SK-N-MC (cell line): Measurements from ENCODE around the gene LEUTX.

Source experiments
- DNase-seq: peaks from one replicate; pipeline ENCODE4 v3.0.0-alpha.2; 2011; ENCODE audit warnings: low read depth, low spot score
- H3K27ac ChIP-seq: fragments of 200-600 bp; sonication (generic); 2 replicates; pipeline ENCODE4 v1.5.1; 2016; ENCODE audit warnings: mixed run types
- H3K36me3 ChIP-seq: fragments of 200-600 bp; sonication (generic); 2 replicates; pipeline ENCODE4 v1.6.1; 2017; ENCODE audit warnings: antibody characterized with exemption, low read length, mixed read lengths; ENCODE audit not compliant: insufficient read depth
- H3K4me3 ChIP-seq: fragments of 200-600 bp; sonication (generic); 2 replicates; pipeline ENCODE4 v1.5.1; 2016
- H3K9ac ChIP-seq: fragments of 200-600 bp; sonication (generic); 2 replicates; pipeline ENCODE4 v1.8.0; 2017; ENCODE audit warnings: mixed run types, mixed read lengths; ENCODE audit not compliant: insufficient read length
- H3K9me3 ChIP-seq: fragments of 200-600 bp; sonication (generic); 2 replicates; pipeline ENCODE4 v1.6.1; 2017; ENCODE audit warnings: low read depth, mild to moderate bottlenecking, antibody characterized with exemption, low read length, moderate library complexity, mixed read lengths
- EZH2 ChIP-seq: fragments of 200-600 bp; sonication (generic); IDR thresholded peaks from one replicate; pipeline ENCODE4 v1.6.1; 2017; ENCODE audit warnings: antibody characterized with exemption
- FOXP2 ChIP-seq: optimal IDR thresholded peaks from 2 replicates; pipeline ENCODE3; 2011; ENCODE audit warnings: mild to moderate bottlenecking, moderate library complexity; ENCODE audit not compliant: insufficient read depth; ENCODE audit errors: extremely low read length, control extremely low read depth
- POLR2AphosphoS5 ChIP-seq: IDR thresholded peaks from 2 replicates; pipeline ENCODE4 v1.6.1; 2012; ENCODE audit warnings: mild to moderate bottlenecking, low read depth, low read length, borderline replicate concordance

Gene LEUTX

DNA sequence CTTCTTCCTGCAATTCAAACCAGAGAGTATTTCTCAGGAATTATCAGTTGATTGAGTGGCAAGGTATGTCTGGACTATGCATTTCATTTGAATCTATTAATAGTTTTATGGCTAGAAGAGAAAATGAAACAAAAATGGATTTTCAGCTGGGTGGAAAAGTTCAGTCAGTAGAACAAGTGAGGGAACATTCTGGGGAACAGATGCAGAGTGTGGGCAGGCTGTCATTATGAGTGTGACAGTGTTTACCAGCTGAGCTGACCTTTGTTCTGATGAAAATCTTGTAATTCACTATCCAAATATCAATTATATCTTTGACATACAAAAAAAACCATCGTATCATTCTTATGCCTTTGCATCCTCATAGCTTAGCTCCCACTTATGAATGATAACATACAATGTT is 38.3 kb upstream of the LEUTX start:
- Histone ChIP-seq H3K4me3 (no peak overlapping the region), H3K27ac (no peak overlapping the region), H3K9me3 (no peaks in the 10 kb centered on the region), H3K9ac (no peak overlapping the region), H3K36me3 (no peaks in the 10 kb centered on the region)
- DNase-seq = no peak
- TF ChIP-seq EZH2 = no peak
- TF ChIP-seq POLR2AphosphoS5 = no peak
- TF ChIP-seq FOXP2 = no peak

DNA sequence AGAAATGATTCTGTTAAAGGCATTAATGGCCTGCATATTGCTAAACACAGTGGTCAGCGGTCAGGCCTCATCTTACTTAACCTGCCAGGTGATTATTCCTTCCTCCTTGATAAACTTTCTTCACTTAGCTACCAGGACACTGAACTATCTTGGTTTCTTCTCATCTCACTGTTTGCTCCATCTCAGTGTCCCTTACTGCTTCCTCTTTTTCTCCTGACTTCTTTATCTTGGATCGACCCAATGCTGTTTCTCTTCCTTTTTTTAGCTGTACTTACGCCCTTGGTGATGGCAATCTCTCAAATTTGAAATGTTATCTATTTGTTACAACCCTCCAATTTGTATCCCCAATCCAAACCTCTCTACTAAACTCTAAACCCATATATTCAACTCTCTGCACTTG is 33.0 kb upstream of the LEUTX start:
- no peak for DNase-seq

DNA sequence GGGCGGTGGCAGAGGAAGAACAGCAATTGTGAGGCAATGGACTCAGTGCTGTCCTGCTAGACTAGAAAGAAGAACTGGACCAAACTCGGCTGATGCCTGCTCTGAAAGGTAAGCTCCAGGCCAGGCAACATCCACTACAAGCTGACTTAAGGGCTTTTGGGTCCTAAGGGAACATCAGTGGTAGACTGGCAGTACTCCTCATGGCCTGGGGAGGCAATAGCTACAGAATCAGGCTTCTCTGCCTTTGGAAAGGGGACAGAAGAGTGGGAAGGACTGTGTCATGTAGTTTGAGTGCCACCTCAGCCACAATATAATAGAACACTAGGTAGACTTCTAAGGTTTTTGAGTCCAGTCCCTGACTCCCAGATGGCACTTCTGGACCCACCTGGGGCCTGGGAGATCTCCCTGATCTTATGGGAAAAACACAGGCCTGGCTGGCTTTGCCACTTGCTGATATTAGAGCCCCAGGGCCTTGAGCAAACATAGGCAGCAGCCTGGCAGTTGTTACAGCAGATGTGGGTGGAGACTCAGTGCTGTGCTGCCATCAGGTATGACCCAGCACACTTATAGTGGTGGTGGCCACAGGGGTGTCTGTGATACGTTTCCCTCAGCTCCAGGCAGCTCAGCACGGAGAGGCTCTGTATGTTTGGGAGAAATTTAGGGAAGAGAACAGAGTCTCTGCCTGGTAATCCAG is 31.7 kb upstream of the LEUTX start:
- Histone ChIP-seq H3K36me3 (no peaks in the 10 kb centered on the region), H3K27ac (no peak overlapping the region), H3K9ac (no peak overlapping the region), H3K9me3 (no peaks in the 10 kb centered on the region), H3K4me3 (no peak overlapping the region)
- no peak for DNase-seq
- TF ChIP-seq POLR2AphosphoS5 (no peak), EZH2 (no peak), FOXP2 (no peak)

More for the DNA sequence above, 33.0 kb upstream of the LEUTX start:
- TF ChIP-seq FOXP2 (no peak), POLR2AphosphoS5 (no peak), EZH2 (no peak)
- Histone ChIP-seq H3K36me3 (no peaks in the 10 kb centered on the region), H3K9me3 (no peaks in the 10 kb centered on the region), H3K9ac (no peak overlapping the region), H3K27ac (no peak overlapping the region), H3K4me3 (no peak overlapping the region)

DNA sequence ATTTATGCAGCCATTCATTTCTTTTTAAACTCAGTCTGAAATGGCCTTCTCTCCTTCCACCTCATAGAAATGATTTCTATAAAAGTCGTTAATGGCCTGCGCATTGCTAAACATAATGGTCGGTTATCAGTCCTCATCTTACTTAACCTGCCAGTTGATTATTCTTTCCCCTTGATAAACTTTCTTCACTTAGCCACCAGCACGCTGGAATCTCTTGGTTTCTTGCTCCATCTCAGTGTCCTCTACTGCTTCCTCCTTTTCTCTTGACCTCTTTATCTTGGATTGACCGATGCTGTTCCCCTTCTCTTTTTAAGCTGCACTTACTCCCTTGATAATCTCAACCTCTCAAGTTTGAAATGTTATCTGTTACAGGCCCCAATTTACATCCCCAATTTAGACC is 28.7 kb upstream of the LEUTX start:
- DNase-seq = no peak
- TF ChIP-seq EZH2 = no peak
- TF ChIP-seq POLR2AphosphoS5 = no peak
- no peak for TF ChIP-seq FOXP2

DNA sequence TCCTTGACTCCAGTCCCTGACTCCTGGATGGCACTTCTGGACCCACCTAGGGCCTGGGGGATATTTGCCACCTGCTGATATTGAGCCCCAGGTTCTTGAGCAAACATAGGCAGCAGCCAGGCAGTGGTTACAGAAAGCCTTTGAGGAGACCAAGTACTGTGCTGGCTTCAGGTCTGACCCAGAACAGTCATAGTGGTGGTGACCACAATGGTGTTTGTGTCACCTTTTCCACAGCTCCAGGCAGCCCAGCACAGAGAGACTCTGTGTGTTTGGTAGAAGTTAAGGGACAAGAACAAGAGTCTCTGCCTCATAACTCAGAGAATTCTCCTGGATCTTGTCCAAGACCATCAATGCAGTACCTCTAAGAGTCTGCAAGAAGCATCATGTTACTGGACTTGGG is 26.3 kb upstream of the LEUTX start:
- no peak overlapping the region for H3K4me3 ChIP-seq
- H3K36me3 ChIP-seq = no peaks in the 10 kb centered on the region
- no peak overlapping the region for H3K27ac ChIP-seq
- H3K9me3 ChIP-seq = no peaks in the 10 kb centered on the region
- TF ChIP-seq POLR2AphosphoS5 (no peak), FOXP2 (no peak)
- no peak overlapping the region for H3K9ac ChIP-seq
- DNase-seq = no peak

More for the DNA sequence above, 28.7 kb upstream of the LEUTX start:
- Histone ChIP-seq H3K9ac (no peak overlapping the region), H3K36me3 (no peaks in the 10 kb centered on the region), H3K27ac (no peak overlapping the region), H3K9me3 (no peaks in the 10 kb centered on the region), H3K4me3 (no peak overlapping the region)

DNA sequence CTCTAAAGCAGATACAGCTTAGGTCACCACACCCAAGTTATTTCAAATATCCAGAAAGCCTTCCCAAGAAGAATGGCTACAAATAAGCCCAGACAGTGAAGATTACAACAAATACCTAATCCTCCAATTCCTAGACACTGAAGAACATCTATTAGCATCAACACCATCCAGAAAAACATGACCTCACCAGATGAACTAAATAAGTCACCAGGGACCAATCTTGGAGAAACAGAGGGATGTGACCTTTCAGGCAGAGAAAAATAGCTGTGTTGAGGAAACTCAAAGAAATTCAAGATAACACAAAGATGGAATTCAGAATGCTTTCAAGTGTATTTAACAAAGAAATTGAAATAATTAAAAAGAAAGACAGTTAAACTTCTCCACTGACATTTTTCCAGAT is 25.9 kb upstream of the LEUTX start:
- H3K4me3 ChIP-seq = no peak overlapping the region
- H3K27ac ChIP-seq = no peak overlapping the region
- no peaks in the 10 kb centered on the region for H3K36me3 ChIP-seq
- no peak overlapping the region for H3K9ac ChIP-seq
- DNase-seq = no peak
- TF ChIP-seq POLR2AphosphoS5 (no peak), EZH2 (no peak), FOXP2 (no peak)
- no peaks in the 10 kb centered on the region for H3K9me3 ChIP-seq

DNA sequence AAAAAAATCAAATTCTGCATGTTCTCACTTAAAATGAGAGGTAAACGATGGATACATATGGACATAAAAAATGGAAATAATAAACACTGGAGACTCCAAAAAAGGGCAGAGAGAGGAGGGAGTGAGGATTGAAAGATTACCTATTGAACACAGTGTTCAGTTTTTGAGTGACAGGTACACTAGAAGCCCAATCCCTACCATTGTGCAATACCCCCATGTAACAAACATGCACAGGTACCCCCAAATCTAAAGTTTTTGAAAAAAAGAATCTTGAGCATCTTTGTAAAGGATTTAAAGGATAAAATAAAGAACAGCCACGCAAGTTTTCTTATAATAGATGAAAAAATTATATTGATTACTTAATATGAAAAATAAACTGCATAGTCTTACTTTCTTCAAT is 24.1 kb upstream of the LEUTX start:
- no peaks in the 10 kb centered on the region for H3K9me3 ChIP-seq
- TF ChIP-seq POLR2AphosphoS5 (no peak), EZH2 (no peak), FOXP2 (no peak)
- H3K27ac ChIP-seq = no peak overlapping the region
- no peak for DNase-seq
- no peak overlapping the region for H3K9ac ChIP-seq
- H3K4me3 ChIP-seq = no peak overlapping the region
- H3K36me3 ChIP-seq = no peaks in the 10 kb centered on the region

DNA sequence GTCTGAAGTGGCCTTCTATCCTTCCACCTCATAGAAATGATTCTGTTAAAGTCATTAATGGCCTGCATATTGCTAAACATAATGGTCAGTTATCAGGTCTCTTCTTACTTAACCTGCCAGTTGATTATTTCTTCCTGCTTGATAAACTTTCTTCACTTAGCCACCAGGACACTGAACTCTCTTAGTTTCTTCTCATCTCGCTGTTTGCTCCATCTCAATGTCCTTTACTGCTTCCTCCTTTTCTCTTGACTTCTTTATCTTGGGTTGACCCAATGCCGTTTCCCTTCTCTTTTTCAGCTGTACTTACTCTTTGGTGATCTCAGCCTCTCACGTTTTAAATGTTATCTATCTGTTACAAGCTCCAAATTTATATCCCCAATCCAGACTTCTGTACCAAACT is 23.7 kb upstream of the LEUTX start:
- TF ChIP-seq EZH2 (no peak), POLR2AphosphoS5 (no peak), FOXP2 (no peak)
- DNase-seq = no peak
- no peak overlapping the region for H3K27ac ChIP-seq
- no peak overlapping the region for H3K9ac ChIP-seq
- no peaks in the 10 kb centered on the region for H3K9me3 ChIP-seq
- H3K4me3 ChIP-seq = no peak overlapping the region
- H3K36me3 ChIP-seq = no peaks in the 10 kb centered on the region
